ENCODE measurements around the gene NAA16. TPM values are rescaled to one million over a fixed set of nuclear protein-coding genes. Genes with fewer than 3 reads are reported as not detected.
"Not testable (repeated sequence)": the region's sequence is repeated elsewhere in the genome, so short reads cannot be mapped to it uniquely, and the experiment has no call there.

The NAA16 gene
- total RNA-seq, 2 donors from 2014 or later, result 6.6 to 10.0 TPM

- not testable (repeated sequence) for DNase-seq (ENCODE audit: low spot score); H3K9me3 ChIP-seq; H3K27me3 ChIP-seq; H3K27ac ChIP-seq; H3K4me1 ChIP-seq; H3K4me3 ChIP-seq; H3K36me3 ChIP-seq
Observed at GRCh38 chr13:41424675-41425074, 113.6 kb downstream of the NAA16 start.

GRCh38 chr13:41426047-41426446 is 115.0 kb downstream of the NAA16 start:
- DNase-seq (ENCODE audit: low spot score), result no peak
- H3K27me3 ChIP-seq, result no peaks in the 10 kb centered on the region
- peaks cover 0 to 7% of the 10 kb centered on the region in 2 donors for H3K4me1 ChIP-seq
- no peaks in the 10 kb centered on the region for H3K9me3 ChIP-seq
- no peaks in the 10 kb centered on the region for H3K36me3 ChIP-seq
- H3K4me3 ChIP-seq, result no peak overlapping the region
- TF ChIP-seq CTCF (IDR thresholded peaks at IDR 0.05), result no peak
- H3K27ac ChIP-seq, result no peak overlapping the region

Other genes with a start within 250 kb of the NAA16 start
- 10 to 100 TPM; 14.0 to 18.0 TPM for gene WBP4, start 249.8 kb upstream of the NAA16 start, total RNA-seq
- gene KBTBD6, start 178.5 kb upstream of the NAA16 start, total RNA-seq, result 10 to 100 TPM in 1 of 2 donors, 1 to 10 TPM in 1; 8.3 to 12.9 TPM
- gene KBTBD7, start 116.7 kb upstream of the NAA16 start, total RNA-seq, result 1 to 10 TPM; 7.0 to 7.8 TPM
- 10 to 100 TPM in 1 of 2 donors, 1 to 10 TPM in 1; 9.3 to 11.5 TPM for gene MTRF1, start 47.7 kb upstream of the NAA16 start, total RNA-seq
- gene RGCC, start 146.3 kb downstream of the NAA16 start, total RNA-seq, result 10 to 100 TPM; 53.9 to 94.8 TPM

All from right atrium auricular region (tissue), 2 donors.